ENCODE data around the gene FKRP. TPM values are rescaled to one million over a fixed set of nuclear protein-coding genes. Genes with fewer than 3 reads are reported as not detected.

The FKRP gene
- total RNA-seq, 1 experiment from 2014 or later, result 18.0 TPM

DNA sequence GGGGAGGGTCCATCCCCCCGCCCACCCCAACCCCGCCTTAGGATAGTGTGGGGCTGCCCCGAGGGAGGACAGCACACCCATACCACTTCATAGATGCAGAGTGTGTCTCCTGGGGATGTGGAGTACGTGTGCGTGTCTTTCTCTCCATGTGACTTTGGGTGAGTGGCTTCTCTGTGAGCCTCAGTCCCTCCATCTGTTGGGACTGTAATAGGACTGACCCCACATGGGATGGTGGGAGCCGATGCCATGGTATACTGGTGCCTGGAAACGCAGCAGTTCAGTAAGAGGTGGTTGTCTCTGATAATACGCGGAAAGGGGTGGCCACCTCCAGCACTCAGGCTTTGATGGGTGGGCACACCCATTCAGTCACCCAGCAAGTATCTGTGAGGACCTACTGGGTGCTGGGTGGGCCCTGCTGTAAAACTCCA, 28.1 kb upstream of the FKRP start:
- no peaks in the 10 kb centered on the region for H3K27me3 ChIP-seq
- no peak overlapping the region; the same call in 1 of the 2 replicates for H3K4me3 ChIP-seq
- no peak for DNase-seq
- no peaks in the 10 kb centered on the region for H3K9me3 ChIP-seq
- peaks cover 30% of the 10 kb centered on the region for H3K36me3 ChIP-seq

DNA sequence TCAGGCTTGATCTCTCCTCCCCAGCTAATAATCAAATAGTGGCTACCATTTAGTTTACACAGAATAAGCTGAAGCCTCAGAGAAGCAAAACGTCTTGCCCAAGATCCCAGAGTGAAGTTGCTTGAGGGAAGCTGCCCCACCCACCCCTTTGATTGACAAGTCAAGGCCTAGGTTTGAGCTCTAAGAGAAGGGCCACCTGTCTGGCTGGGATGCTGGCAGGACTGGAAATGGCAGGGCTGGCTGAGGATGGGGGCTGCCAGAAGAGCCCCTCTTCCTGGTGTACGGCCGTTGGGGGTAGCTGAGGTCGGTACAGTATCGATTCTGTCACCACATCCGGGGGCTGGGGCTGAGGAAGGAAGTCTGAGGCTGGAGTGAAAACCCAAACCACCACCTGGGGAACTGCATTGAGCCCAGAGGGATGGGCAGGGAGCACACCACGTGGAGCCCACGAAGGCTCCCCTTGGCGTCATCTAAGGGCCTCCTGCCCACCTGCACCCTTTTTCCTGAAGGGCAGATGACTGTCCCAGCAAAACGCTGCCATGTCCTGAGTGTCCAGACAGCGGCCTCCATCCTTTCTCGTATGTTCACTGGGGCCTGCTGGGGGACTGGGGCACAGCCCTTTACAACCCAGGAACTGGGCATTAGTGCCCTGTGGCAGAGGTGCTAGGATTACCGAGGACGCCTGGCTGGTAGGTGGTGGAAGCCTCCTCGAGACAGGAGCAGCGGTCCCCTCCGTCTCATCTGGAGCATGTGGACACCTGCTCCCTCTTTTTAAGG, 27.5 kb upstream of the FKRP start:
- Histone ChIP-seq H3K27me3 (no peaks in the 10 kb centered on the region), H3K4me3 (no peak overlapping the region), H3K9me3 (no peaks in the 10 kb centered on the region), H3K36me3 (peaks cover 35% of the 10 kb centered on the region)
- DNase-seq, result no peak

DNA sequence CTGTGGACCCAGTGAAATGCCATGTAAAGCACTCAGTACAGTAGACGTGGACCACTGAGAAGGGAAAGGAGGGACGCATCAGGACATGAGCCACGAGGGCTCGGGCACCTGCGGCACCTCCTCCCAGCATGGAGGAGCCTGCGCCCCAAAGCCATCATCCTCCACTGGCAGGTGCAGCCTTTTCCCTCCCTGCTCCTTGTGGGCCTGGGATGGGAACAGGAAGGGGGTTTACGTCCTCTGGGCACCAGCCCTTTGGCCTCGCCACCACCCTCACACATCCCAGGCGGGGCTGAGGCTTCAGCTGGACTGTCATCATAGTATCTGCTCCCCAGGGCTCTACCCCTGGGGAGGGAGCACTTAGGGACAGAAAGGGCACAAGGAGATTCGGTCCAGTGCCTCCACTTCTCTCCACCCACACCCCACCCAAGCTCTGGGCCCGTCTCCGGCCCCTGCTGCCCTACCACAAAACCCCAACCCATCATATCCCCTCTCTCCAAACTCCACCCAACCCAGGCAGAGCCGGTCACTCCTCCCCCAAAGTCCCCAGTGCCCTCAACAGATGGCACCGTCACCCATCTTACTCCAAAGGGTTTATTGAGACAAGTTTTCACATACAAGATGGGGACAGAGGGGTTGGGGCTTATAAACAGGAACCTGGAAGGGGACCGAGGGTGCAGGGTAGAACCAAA, 26.8 kb upstream of the FKRP start:
- H3K9me3 ChIP-seq, result no peaks in the 10 kb centered on the region
- H3K4me3 ChIP-seq, result no peak overlapping the region
- DNase-seq, result no peak
- H3K36me3 ChIP-seq, result peaks cover 41% of the 10 kb centered on the region
- no peaks in the 10 kb centered on the region for H3K27me3 ChIP-seq

DNA sequence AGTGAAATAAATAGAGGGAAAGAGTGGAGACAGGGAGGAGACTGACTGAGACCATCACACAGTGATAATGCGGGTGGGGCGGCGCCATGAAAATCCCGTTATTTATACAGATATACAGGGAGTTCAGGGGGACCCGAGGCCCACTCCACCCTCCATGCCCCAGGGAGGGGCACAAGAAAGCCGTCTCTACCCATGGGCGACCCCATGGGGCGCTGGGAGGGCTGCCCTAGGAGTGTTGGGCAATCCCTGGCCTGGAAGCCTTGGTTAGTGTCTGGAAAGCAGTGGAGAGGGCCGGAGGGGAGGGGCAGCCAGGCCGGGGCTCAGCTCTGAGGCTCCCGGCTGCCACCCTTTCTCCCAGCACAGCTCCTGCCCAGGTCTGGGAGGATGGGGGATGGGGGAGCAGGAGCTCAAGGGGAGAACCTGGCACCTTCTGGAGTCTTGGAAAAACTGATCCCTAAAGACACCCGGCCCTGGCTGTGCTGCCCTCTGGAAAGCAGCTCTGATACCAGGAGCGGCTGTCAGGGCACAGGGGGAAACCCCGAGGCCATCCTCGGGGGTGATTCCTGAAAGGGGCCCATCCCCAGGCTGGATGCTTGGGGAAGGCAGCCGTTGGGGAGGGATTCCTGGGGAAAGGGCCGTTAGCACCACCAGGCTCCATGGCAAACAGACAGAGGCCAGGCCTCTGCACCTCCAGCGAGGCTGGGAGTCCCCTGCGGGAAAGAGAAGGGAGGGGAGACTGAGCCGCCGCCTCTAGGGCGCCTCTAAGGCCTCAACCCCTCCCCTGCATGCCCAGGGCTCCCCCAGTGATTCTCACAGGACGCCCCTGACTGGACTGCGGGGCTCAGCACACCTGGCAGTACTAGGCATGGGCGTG, 26.0 kb upstream of the FKRP start:
- H3K9me3 ChIP-seq, result no peaks in the 10 kb centered on the region
- DNase-seq, result no peak
- no peak overlapping the region for H3K4me3 ChIP-seq
- H3K36me3 ChIP-seq, result peaks cover 48% of the 10 kb centered on the region
- no peaks in the 10 kb centered on the region for H3K27me3 ChIP-seq

DNA sequence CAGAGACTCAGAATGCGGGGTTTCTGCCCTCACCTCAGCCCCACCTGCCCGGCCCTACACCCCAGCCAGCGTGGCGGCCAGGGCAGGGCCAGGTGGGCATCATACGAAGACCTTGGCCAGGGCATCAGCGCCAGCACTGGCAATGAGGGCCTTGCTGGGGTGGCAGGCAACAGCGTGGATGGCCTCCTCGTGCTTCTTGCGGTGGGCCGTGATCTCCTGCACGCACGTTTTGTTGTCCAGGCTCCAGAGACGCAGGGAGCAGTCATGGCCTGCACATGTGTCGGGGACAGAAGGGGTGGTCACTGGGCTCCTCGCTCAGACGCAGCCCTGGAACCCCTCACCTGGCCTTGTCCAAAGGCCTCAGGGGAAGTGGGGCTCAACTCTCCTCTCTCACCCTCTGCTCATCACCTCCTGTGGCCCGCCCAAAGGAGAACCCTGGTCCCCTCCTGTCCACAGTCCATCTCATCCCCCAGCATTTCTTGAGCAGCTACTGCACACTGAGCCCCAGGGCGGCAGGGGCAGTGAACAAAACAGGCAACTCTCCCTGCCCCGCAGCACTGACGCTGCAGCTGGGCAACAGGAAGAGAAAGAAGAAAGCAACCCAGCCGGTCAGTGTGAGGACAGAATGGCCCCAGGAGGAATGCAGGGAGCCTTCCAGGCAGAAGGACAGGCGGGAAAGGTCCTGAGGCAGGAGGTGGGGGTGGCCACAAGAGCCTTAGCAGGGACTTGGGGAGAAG, 25.2 kb upstream of the FKRP start:
- DNase-seq, result no peak
- Histone ChIP-seq H3K9me3 (no peaks in the 10 kb centered on the region), H3K4me3 (no peak overlapping the region), H3K36me3 (peaks cover 51% of the 10 kb centered on the region), H3K27me3 (no peaks in the 10 kb centered on the region)

DNA sequence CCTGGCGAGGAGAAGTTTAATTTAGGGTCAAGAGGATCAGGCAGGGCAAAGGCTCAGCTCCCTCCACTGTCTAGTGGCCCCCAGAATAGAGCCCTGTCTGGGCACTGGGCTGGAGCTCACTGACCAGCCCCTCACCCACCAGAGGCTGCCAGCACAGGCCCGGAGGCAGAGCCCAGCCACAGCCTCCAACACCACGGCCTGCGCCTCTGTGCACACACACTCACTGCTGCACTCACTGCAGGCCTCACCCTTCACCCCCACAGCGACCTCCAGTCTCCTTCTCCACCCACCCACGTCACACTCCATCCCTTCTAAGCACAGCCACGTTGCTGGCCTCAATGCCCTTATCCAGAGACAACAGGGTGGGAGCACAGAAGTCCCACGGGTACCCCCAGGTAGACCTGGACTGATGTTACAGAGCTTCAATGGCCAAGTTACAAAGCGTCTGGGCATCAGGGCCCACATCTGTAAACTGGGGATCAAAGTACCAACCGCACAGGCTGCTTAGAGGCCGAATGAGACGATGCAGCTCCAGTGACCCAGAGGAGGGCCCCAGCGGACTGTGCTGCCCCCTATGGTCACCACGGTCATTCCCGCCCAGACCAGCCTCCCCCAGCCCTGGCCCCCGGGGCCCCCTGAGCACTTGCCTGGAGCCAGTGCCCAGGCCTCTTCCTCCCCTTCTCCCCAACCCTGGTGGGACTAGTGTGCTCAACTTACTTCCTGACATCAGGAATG, 24.4 kb upstream of the FKRP start:
- no peak overlapping the region for H3K4me3 ChIP-seq
- H3K27me3 ChIP-seq, result no peaks in the 10 kb centered on the region
- peaks cover 56% of the 10 kb centered on the region for H3K36me3 ChIP-seq
- no peak for DNase-seq
- no peaks in the 10 kb centered on the region for H3K9me3 ChIP-seq

DNA sequence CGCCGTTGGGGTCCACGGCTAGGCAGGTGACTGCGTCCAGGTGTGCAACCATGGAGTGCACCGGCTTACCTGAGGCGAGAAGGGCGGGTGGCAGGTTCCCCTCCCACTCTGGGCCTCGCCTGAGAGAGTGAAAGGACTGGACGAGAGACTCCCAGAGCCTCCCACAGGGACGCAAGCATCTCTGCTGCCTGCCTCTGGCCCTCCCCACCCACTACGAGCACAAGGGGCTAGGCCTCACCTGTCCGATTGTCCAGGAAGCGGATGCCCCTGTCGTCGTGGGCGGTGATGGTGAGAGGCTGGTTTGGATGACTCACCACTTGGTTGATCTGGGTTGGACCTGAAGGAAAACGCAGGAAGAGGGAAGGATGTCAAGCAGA, 23.9 kb upstream of the FKRP start:
- DNase-seq, result no peak
- H3K9me3 ChIP-seq, result no peaks in the 10 kb centered on the region
- H3K4me3 ChIP-seq, result no peak overlapping the region
- H3K36me3 ChIP-seq, result peaks cover 62% of the 10 kb centered on the region
- no peaks in the 10 kb centered on the region for H3K27me3 ChIP-seq

DNA sequence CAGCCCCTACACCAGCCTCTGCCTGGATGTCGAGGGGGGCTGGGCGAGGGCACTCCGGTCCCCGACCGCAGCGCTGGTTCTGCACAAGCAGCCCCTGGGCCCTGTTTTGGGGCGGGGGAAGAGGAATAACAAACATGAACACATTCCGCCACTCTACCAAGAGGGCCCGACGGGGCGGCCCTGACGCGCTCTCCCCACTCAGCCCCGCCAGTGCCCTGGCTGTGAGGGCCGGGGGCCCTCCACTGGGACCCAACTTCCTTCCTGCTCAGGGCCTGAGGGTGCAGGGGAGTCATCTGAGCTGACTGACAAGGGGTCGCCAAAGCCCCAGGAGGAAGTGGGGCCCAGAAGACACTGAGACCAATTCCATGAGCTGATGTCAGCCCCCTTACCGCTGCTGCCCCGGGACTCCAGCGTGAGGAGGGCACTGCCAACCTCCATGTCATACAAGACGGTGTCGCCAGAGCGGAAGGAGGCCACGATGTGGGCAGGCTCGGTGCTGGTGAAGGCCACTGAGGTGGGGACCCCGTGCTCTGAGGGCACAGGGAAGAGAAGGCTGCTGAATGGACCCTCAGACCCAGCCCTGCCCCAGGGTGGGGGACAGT, 23.3 kb upstream of the FKRP start:
- DNase-seq, result no peak
- Histone ChIP-seq H3K9me3 (no peaks in the 10 kb centered on the region), H3K27me3 (no peaks in the 10 kb centered on the region), H3K36me3 (peaks cover 67% of the 10 kb centered on the region), H3K4me3 (no peak overlapping the region)

DNA sequence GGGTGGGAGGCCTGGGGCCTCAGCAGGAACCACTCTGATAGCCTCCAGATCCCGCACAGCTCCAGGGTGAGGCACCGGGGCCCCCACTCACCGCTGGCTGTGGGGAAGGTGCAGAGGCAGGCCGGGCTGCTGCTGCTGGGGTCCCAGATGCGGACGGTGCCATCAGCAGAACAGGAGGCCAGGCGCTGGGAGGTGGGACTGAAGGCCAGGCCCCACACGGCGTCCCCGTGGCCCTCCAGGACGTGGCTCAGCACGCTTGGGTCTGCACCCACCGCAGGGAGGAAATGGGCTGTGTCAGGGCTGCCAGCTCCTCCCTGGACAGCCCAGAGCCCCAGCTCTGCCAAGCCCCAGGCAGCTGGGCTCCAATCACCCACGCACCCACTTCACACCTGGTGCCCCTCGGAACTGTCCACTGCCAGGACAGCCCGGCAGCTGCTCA, 22.8 kb upstream of the FKRP start:
- no peak overlapping the region for H3K4me3 ChIP-seq
- no peaks in the 10 kb centered on the region for H3K27me3 ChIP-seq
- peaks cover 70% of the 10 kb centered on the region for H3K36me3 ChIP-seq
- no peak for DNase-seq
- no peaks in the 10 kb centered on the region for H3K9me3 ChIP-seq

DNA sequence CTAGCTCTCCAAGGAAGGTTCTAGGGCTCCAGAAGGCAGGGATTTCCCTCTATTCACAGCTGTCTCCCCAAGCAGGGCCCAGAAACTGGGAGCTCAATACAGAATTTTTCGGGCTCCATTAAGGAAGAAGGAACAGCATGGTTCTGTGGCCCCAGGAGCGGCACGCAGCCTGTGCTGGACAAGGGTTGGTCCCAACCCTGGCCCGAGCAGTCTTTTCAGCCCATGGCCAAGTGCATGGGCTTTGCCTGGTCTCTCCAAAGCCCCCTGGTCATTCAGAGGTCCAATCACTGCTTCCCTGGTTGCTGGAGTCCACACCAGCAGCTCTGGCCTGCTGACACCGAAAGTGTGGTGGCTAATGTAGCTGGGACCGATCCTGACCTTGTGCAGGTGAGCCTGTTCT, 22.4 kb upstream of the FKRP start:
- Histone ChIP-seq H3K36me3 (peaks cover 75% of the 10 kb centered on the region), H3K9me3 (no peaks in the 10 kb centered on the region), H3K4me3 (no peak overlapping the region), H3K27me3 (no peaks in the 10 kb centered on the region)
- no peak for DNase-seq

DNA sequence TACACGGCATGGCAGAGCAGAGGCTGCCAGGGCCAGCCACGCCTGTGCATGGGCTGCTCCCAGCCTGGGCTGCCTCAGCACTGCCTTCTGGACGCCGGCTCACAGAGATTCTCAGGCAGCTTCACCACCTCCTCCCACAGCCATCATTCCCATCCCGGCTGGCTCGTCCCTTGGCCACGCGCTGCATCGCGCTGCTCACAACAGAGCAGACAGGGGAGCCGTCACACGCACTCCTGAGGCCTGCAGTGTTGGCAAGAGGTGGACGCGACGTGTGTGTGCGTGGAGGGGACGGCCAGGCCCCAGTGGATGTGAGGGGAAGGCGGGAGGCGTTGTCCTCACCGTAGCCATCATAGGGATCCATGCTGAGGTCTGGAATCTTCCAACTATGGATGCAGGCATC, 21.4 kb upstream of the FKRP start:
- no peak for DNase-seq
- H3K36me3 ChIP-seq, result peaks cover 85% of the 10 kb centered on the region
- H3K9me3 ChIP-seq, result no peaks in the 10 kb centered on the region
- H3K27me3 ChIP-seq, result no peaks in the 10 kb centered on the region
- H3K4me3 ChIP-seq, result no peak overlapping the region

DNA sequence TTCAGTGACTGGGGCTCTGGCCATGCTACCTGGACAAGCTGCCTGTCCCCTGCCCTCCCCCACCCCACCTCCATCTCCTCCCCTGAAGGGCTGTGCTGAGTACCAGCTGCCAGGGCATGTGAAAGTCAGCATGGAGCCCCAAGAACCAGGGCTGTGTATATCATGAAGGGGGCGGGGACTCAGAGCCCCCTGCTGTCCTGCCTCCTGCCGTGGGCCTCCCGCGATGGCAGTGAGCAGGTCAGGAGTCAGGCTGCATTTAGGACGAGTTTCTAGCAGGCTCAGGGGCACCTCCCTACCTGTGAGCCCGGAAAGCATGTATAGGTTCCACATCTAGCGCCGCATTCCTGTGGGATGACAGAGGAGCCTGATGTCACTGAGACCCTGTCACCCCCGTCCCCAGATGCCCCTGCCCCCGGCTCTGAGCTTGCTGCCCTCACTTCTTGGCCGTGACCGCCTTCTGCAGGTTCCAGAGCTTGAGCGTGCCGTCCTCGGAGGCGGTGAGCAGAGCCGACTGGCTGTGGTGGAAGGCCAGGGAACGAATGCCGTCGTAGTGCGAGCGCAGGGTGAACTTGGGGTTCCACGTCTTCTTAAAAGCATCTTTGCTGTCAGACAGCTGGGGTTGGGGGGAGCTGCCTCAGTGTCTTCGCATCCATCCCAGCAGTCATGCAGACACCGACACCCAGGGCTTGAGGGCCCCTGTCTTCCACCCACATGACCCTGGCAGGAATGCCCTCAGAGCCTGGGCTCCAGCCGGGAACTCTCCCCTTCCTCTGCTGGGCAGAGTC, 20.6 kb upstream of the FKRP start:
- Histone ChIP-seq H3K27me3 (no peaks in the 10 kb centered on the region), H3K4me3 (no peak overlapping the region), H3K36me3 (peaks cover 87% of the 10 kb centered on the region), H3K9me3 (no peaks in the 10 kb centered on the region)
- DNase-seq, result no peak

DNA sequence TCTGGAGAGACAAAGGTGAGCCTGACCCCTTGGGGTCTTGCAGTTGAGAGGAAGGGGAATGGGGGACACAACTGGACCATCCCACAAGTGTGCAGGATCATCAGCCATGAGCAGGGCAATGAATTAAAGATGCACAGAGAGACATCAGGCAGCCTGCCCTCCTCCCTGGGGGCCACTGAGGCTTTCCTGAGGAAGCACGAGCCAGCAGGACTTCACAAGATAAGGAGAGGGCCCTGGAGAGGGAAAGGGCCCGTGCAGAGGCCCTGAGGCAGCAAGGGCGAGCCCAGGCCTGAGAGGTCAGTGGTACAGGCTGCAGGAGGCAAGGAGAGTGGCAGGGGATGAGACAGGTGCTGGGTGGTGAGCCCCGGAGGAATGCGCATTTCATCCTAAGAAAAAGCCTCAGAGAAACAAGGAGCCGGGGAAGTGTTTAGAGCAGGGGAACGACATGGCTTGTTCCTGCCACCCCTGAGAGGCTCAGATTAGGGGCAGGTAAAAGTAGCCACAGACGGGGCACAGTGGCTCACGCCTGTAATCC, 19.9 kb upstream of the FKRP start:
- peaks cover 87% of the 10 kb centered on the region for H3K36me3 ChIP-seq
- no peak for DNase-seq

DNA sequence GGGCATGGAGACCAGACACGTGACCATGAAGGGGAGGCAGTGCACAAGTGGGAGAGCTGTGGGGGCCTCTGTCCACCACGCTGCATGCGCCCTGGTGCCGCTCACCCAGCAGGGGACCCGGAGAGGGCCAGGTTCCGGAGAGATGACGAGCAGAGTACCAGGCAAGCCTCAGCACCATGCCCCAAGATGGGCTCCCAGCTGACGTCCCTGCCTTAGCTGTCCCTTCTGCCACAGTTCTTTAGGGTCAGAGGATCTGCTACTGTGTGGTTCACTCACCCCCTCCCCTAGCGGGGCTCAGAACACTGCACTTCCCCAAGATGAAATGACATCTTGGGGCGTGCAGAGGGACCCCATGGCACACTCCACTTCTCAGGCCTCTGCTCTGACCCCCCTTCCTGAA, 19.3 kb upstream of the FKRP start:
- H3K4me3 ChIP-seq, result no peak overlapping the region
- H3K9me3 ChIP-seq, result no peaks in the 10 kb centered on the region
- H3K27me3 ChIP-seq, result no peaks in the 10 kb centered on the region
- peaks cover 89% of the 10 kb centered on the region for H3K36me3 ChIP-seq
- no peak for DNase-seq

More for the DNA sequence above, 19.9 kb upstream of the FKRP start:
- Histone ChIP-seq H3K27me3 (no peaks in the 10 kb centered on the region), H3K4me3 (no peak overlapping the region), H3K9me3 (no peaks in the 10 kb centered on the region)
